Epithelial cell of esophagus (primary cell): ENCODE measurements around the gene ZNF398.

Source experiments
- DNase-seq: peaks from one replicate; pipeline ENCODE4 v3.0.0; 2010; ENCODE audit warnings: low read depth
- H3K4me3 ChIP-seq: 2 replicates; pipeline ENCODE4 v1.5.1; 2011; ENCODE audit warnings: mild to moderate bottlenecking, low read length, control low read depth
- CTCF ChIP-seq: IDR thresholded peaks from 2 replicates; pipeline ENCODE4 v1.5.1; 2011; ENCODE audit warnings: low read depth, mild to moderate bottlenecking, low read length, control low read depth, inconsistent platforms; ENCODE audit not compliant: insufficient read depth; ENCODE audit errors: missing control alignments

Gene ZNF398

GRCh38 chr7:149171892-149172533 lies 24.8 kb downstream of the ZNF398 start:
- no peak for TF ChIP-seq CTCF
- DNase-seq, result peak; percentile 92
- no peak overlapping the region for H3K4me3 ChIP-seq

GRCh38 chr7:149172534-149172920 lies 25.3 kb downstream of the ZNF398 start:
- no peak overlapping the region for H3K4me3 ChIP-seq
- TF ChIP-seq CTCF, result no peak

GRCh38 chr7:149175150-149175549 lies 27.9 kb downstream of the ZNF398 start:
- no peak for DNase-seq
- no peak overlapping the region for H3K4me3 ChIP-seq
- no peak for TF ChIP-seq CTCF

More at GRCh38 chr7:149172534-149172920, 25.3 kb downstream of the ZNF398 start:
- no peak for DNase-seq

GRCh38 chr7:149179241-149179640 lies 32.0 kb downstream of the ZNF398 start:
- no peak for TF ChIP-seq CTCF
- no peak for DNase-seq
- H3K4me3 ChIP-seq, result no peak overlapping the region

GRCh38 chr7:149180722-149181449 lies 33.6 kb downstream of the ZNF398 start:
- no peak for TF ChIP-seq CTCF
- no peak overlapping the region for H3K4me3 ChIP-seq
- peak; percentile 64 for DNase-seq

GRCh38 chr7:149181450-149181790 lies 34.2 kb downstream of the ZNF398 start:
- peak; percentile 58 for DNase-seq
- TF ChIP-seq CTCF, result no peak

GRCh38 chr7:149184274-149184673 lies 37.0 kb downstream of the ZNF398 start:
- no peak for DNase-seq
- TF ChIP-seq CTCF, result no peak

More at GRCh38 chr7:149181450-149181790, 34.2 kb downstream of the ZNF398 start:
- H3K4me3 ChIP-seq, result no peak overlapping the region

More at GRCh38 chr7:149184274-149184673, 37.0 kb downstream of the ZNF398 start:
- H3K4me3 ChIP-seq, result no peak overlapping the region
